Motor neuron (in vitro differentiated cells): ENCODE measurements around the gene POU2AF3. TPM values are rescaled to one million over a fixed set of nuclear protein-coding genes. Genes with fewer than 3 reads are reported as not detected.

Experiments
- ATAC-seq, 8 experiments: fragments of 200-7000 bp; cut with Tn5 transposase; replicated peaks in 6 of 8; 2 replicates each; pipeline ENCODE4 v1.8.0; 2021; ENCODE audit warnings: mild to moderate bottlenecking in 8 of 8, moderate library complexity in 8 of 8
- H3K27ac ChIP-seq, 2 donors: fragments of 250-450 bp; sonication (Bioruptor Pico); 2 replicates each; pipeline ENCODE4 v1.9.0; 2021; ENCODE audit warnings: antibody characterized with exemption in 2 of 2, mild to moderate bottlenecking in 2 of 2, moderate library complexity in 1 of 2
- H3K4me1 ChIP-seq, 2 donors: fragments of 250-450 bp; sonication (Bioruptor Pico); replicated peaks in 1 of 2; 2 replicates each; pipeline ENCODE4 v1.6.1; 2021; ENCODE audit warnings: antibody characterized with exemption in 2 of 2, mild to moderate bottlenecking in 2 of 2, moderate library complexity in 1 of 2
- H3K4me3 ChIP-seq, 5 donors: fragments of 250-450 bp; sonication (Bioruptor Pico); 2 replicates each; pipeline ENCODE4 v1.9.0; 2021; ENCODE audit warnings: antibody characterized with exemption in 5 of 5, mild to moderate bottlenecking in 5 of 5, moderate library complexity in 4 of 5
- WGBS, 10 experiments: fragments of 450-650 bp; shearing (Covaris generic); methylation state at CpG; one replicate each; pipeline ENCODE4 v1.0.0; 2022; 5-methylcytosine and 5-hydroxymethylcytosine counted together
- in situ Hi-C, 9 experiments: fragments of 400-800 bp; cut with MboI; loops; one replicate each; pipeline ENCODE4 v1.15.0; 2021; ENCODE audit warnings: low sequenced_read_pairs in 9 of 9, low pct_unique_long_range_greater_than_20kb in 2 of 9; ENCODE audit not compliant: unreplicated experiment in 9 of 9
- total RNA-seq, 8 experiments: library from RNA; unstranded; fragments of 300-600 nt; gene quantifications; 2 replicates each; pipeline versions ENCODE4 v1.2.3 to v1.2.4, GENCODE V29; 2022

Gene POU2AF3
- total RNA-seq, 8 experiments from 2014 or later: 0.33 to 5.9 (median 1.1) TPM

- no peaks in the 10 kb centered on the region for H3K4me1 ChIP-seq
- no peak overlapping the region for H3K27ac ChIP-seq
- 0 to 93% (median 50%) methylated on average over 1 to 3 of the region's 8 CpGs; no CpG with 5 or more reads in 3 of the 10 experiments for WGBS, 10 experiments
- H3K4me3 ChIP-seq: no peak overlapping the region
- in situ Hi-C loops: no loop called here
- peak in 2 of 8 experiments; percentile 23 to 52 for ATAC-seq
These were observed 54.8 kb downstream of the POU2AF3 start for GRCh38 chr11:111352935-111353710.

GRCh38 chr11:111353776-111354600 is 55.6 kb downstream of the POU2AF3 start:
- WGBS, 10 experiments: 57 to 97% (median 75%) methylated on average over 1 to 6 of the region's 16 CpGs; no CpG with 5 or more reads in 3 of the 10 experiments
- Histone ChIP-seq H3K27ac (no peak overlapping the region), H3K4me1 (no peaks in the 10 kb centered on the region), H3K4me3 (no peak overlapping the region)
- no peak for ATAC-seq
- in situ Hi-C loops: no loop called here

GRCh38 chr11:111354601-111354891 is 56.2 kb downstream of the POU2AF3 start:
- in situ Hi-C loops: no loop called here
- Histone ChIP-seq H3K4me3 (no peak overlapping the region), H3K4me1 (no peaks in the 10 kb centered on the region), H3K27ac (no peak overlapping the region)
- no peak for ATAC-seq
- 60 to 100% (median 90%) methylated on average over 1 to 2 of the region's 2 CpGs; no CpG with 5 or more reads in 1 of the 10 experiments for WGBS, 10 experiments

- no peaks in the 10 kb centered on the region for H3K4me1 ChIP-seq
- no peak overlapping the region for H3K4me3 ChIP-seq
- no peak for ATAC-seq
- no peak overlapping the region for H3K27ac ChIP-seq
- WGBS, 10 experiments: 58 to 100% (median 79%) methylated on average over 1 to 4 of the region's 5 CpGs; no CpG with 5 or more reads in 4 of the 10 experiments
- in situ Hi-C loops: no loop called here
These were observed 56.8 kb downstream of the POU2AF3 start for GRCh38 chr11:111355101-111355500.

GRCh38 chr11:111355956-111356659 is 57.8 kb downstream of the POU2AF3 start:
- in situ Hi-C loops: no loop called here
- Histone ChIP-seq H3K27ac (no peak overlapping the region), H3K4me1 (no peaks in the 10 kb centered on the region), H3K4me3 (no peak overlapping the region)
- peak in 3 of 8 experiments; percentile 16 to 55 (median 26) for ATAC-seq
- WGBS, 10 experiments: 0 to 61% (median 49%) methylated on average over 1 to 4 of the region's 5 CpGs; no CpG with 5 or more reads in 2 of the 10 experiments

- in situ Hi-C loops: no loop called here
- 20 to 100% (median 59%) methylated on average over 1 to 3 of the region's 3 CpGs; no CpG with 5 or more reads in 2 of the 10 experiments for WGBS, 10 experiments
These were observed 58.3 kb downstream of the POU2AF3 start for GRCh38 chr11:111356660-111357048.

GRCh38 chr11:111357150-111358037 is 59.0 kb downstream of the POU2AF3 start:
- Histone ChIP-seq H3K4me1 (no peaks in the 10 kb centered on the region), H3K4me3 (no peak overlapping the region), H3K27ac (no peak overlapping the region)
- ATAC-seq: peak in 1 of 8 experiments; percentile 82
- 33 to 87% (median 80%) methylated on average over 1 to 13 of the region's 18 CpGs; no CpG with 5 or more reads in 1 of the 10 experiments for WGBS, 10 experiments
- in situ Hi-C loops: no loop called here

More at GRCh38 chr11:111356660-111357048, 58.3 kb downstream of the POU2AF3 start:
- Histone ChIP-seq H3K4me3 (no peak overlapping the region), H3K4me1 (no peaks in the 10 kb centered on the region), H3K27ac (no peak overlapping the region)
- ATAC-seq: no peak

Other genes starting within 250 kb of the POU2AF3 start
- gene POU2AF2, start 52.8 kb upstream of the POU2AF3 start, total RNA-seq: 1 to 10 TPM in 2 of 8 experiments, under 1 TPM in 2, not detected in 4; 0.31 to 1.6 (median 0.77) TPM
- gene POU2AF1, start 80.7 kb downstream of the POU2AF3 start, total RNA-seq: 1 to 10 TPM in 1 of 8 experiments, under 1 TPM in 5, not detected in 2; 0.05 to 1.0 (median 0.35) TPM
- under 1 TPM in 1 of 8 experiments, not detected in 7; 0.29 TPM for gene BTG4, start 213.8 kb downstream of the POU2AF3 start, total RNA-seq
- gene HOATZ, start 216.2 kb downstream of the POU2AF3 start, total RNA-seq: 10 to 100 TPM in 1 of 8 experiments, 1 to 10 TPM in 1, under 1 TPM in 3, not detected in 3; 0.05 to 61.7 (median 0.49) TPM
- gene LAYN, start 242.2 kb downstream of the POU2AF3 start, total RNA-seq: 10 to 100 TPM in 1 of 8 experiments, 1 to 10 TPM in 1, under 1 TPM in 5, not detected in 1; 0.21 to 11.8 (median 0.54) TPM